H1 (cell line): Measurements from ENCODE around the gene MDFIC. TPM values are rescaled to one million over a fixed set of nuclear protein-coding genes. Genes with fewer than 3 reads are reported as not detected.

ENCODE experiments used
- CTCF ChIA-PET: fragments of 300-600 bp; sonication (Branson Sonifier 250); formaldehyde crosslinking; loops from one replicate; lab custom pipeline; 2021; ENCODE audit not compliant: partially characterized antibody; lab: Charles Lee
- POLR2A ChIA-PET: fragments of 300-600 bp; sonication (Branson Sonifier 250); formaldehyde crosslinking; loops from one replicate; lab custom pipeline; 2021; ENCODE audit warnings: inconsistent platforms; ENCODE audit not compliant: partially characterized antibody; lab: Charles Lee
- DNase-seq, 2 experiments: peaks; one replicate each; pipeline versions ENCODE4 v3.0.0 to v3.0.0-alpha.2; 2010 to 2022; ENCODE audit warnings: low spot score in 2 of 2, low read depth in 1 of 2, mixed read lengths in 1 of 2
- FAIRE-seq: peaks from 2 replicates; lab custom pipeline; 2011; peaks lifted over from hg19 to GRCh38; lab: Jason Lieb, UNC
- H2AFZ ChIP-seq: 2 replicates; pipeline ENCODE4 v1.8.1; 2012; ENCODE audit warnings: low read length, inconsistent platforms
- H2AK5ac ChIP-seq: 2 replicates; pipeline ENCODE4 v1.6.1; 2013; ENCODE audit warnings: low read depth, low read length
- H2BK120ac ChIP-seq: replicated peaks from 2 replicates; pipeline ENCODE3; 2013; ENCODE audit warnings: low read depth, low read length, inconsistent platforms
- H2BK12ac ChIP-seq: 2 replicates; pipeline ENCODE4 v1.6.1; 2013; ENCODE audit warnings: low read depth, low read length
- H2BK15ac ChIP-seq: 2 replicates; pipeline ENCODE4 v1.6.1; 2013; ENCODE audit warnings: low read length
- H2BK20ac ChIP-seq: 2 replicates; pipeline ENCODE4 v1.6.1; 2013; ENCODE audit warnings: low read length
- H2BK5ac ChIP-seq: 2 replicates; pipeline ENCODE4 v1.6.1; 2013; ENCODE audit warnings: low read depth, low read length
- H3K14ac ChIP-seq: 2 replicates; pipeline ENCODE4 v1.6.1; 2013; ENCODE audit warnings: inconsistent platforms; ENCODE audit not compliant: insufficient read length
- H3K18ac ChIP-seq: 2 replicates; pipeline ENCODE4 v1.6.1; 2013; ENCODE audit warnings: low read length; ENCODE audit errors: extremely low read depth
- H3K23ac ChIP-seq: 2 replicates; pipeline ENCODE4 v1.6.1; 2013; ENCODE audit warnings: inconsistent platforms; ENCODE audit not compliant: insufficient read length
- H3K23me2 ChIP-seq: 2 replicates; pipeline ENCODE4 v1.6.1; 2013; ENCODE audit warnings: low read depth, low read length
- H3K27ac ChIP-seq: 2 replicates; pipeline ENCODE4 v1.6.1; 2011; ENCODE audit warnings: low read depth, low read length, inconsistent platforms
- H3K27me3 ChIP-seq, 4 experiments: replicated peaks in 1 of 4; 1 replicate in 1 of 4; 2 replicates in 3 of 4; pipeline versions ENCODE4 v1.6.1 to v1.8.1; 2011 to 2013; ENCODE audit warnings: low read length in 3 of 4, mild to moderate bottlenecking in 3 of 4, inconsistent platforms in 2 of 4, mixed read lengths in 2 of 4, moderate library complexity in 1 of 4; ENCODE audit not compliant: control insufficient read depth in 3 of 4, insufficient read depth in 3 of 4; ENCODE audit errors: extremely low read depth in 1 of 4
- H3K36me3 ChIP-seq, 4 experiments: 2 replicates each; pipeline versions ENCODE4 v1.6.1 to v1.8.1; 2011 to 2013; ENCODE audit warnings: mild to moderate bottlenecking in 4 of 4, low read length in 3 of 4, moderate library complexity in 2 of 4, control low read depth in 1 of 4, inconsistent platforms in 1 of 4; ENCODE audit not compliant: insufficient read depth in 4 of 4, control insufficient read depth in 2 of 4
- H3K4ac ChIP-seq: replicated peaks from 2 replicates; pipeline ENCODE3; 2013; ENCODE audit warnings: low read length, low read depth, mixed read lengths, inconsistent platforms; ENCODE audit not compliant: insufficient read length
- H3K4me1 ChIP-seq, 4 experiments: replicated peaks in 1 of 4; 1 replicate in 1 of 4; 2 replicates in 3 of 4; pipeline versions ENCODE4 v1.6.1 to v1.8.1; 2011 to 2013; ENCODE audit warnings: low read length in 3 of 4, inconsistent platforms in 2 of 4, mixed read lengths in 1 of 4; ENCODE audit not compliant: insufficient read depth in 4 of 4, control insufficient read depth in 3 of 4
- H3K4me2 ChIP-seq, 2 experiments: 2 replicates each; pipeline versions ENCODE4 v1.6.1 to v1.8.1; 2011 to 2013; ENCODE audit warnings: low read depth in 2 of 2, low read length in 2 of 2, control low read depth in 1 of 2, inconsistent platforms in 1 of 2, mild to moderate bottlenecking in 1 of 2; ENCODE audit not compliant: insufficient read depth in 1 of 2
- H3K4me3 ChIP-seq, 4 experiments: fragments of 200-600, 300-600 bp in 1 of 4; sonication (generic), shearing (Covaris generic), sonication (Bioruptor Twin) in 1 of 4; 2 replicates each; pipeline versions ENCODE4 v1.5.1 to v1.8.1; 2011 to 2016; ENCODE audit warnings: low read length in 4 of 4, low read depth in 3 of 4, control low read depth in 2 of 4, inconsistent platforms in 2 of 4, mild to moderate bottlenecking in 2 of 4, mixed read lengths in 1 of 4, moderate library complexity in 1 of 4; ENCODE audit not compliant: insufficient read depth in 2 of 4; ENCODE audit errors: extremely low read depth in 1 of 4
- H3K56ac ChIP-seq: replicated peaks from 2 replicates; pipeline ENCODE3; 2013; ENCODE audit warnings: low read depth, mild to moderate bottlenecking, mixed read lengths, low read length, inconsistent platforms; ENCODE audit not compliant: insufficient read length
- H3K79me1 ChIP-seq: 2 replicates; pipeline ENCODE4 v1.6.1; 2013; ENCODE audit warnings: low read depth, low read length, control low read depth
- H3K79me2 ChIP-seq, 2 experiments: 2 replicates each; pipeline versions ENCODE4 v1.6.1 to v1.8.1; 2012 to 2013; ENCODE audit warnings: low read length in 2 of 2, mild to moderate bottlenecking in 2 of 2, inconsistent platforms in 1 of 2; ENCODE audit not compliant: insufficient read depth in 2 of 2, control insufficient read depth in 1 of 2
- H3K9ac ChIP-seq, 4 experiments: replicated peaks in 1 of 4; 1 replicate in 1 of 4; 2 replicates in 3 of 4; pipeline versions ENCODE4 v1.6.1 to v1.8.1; 2011 to 2013; ENCODE audit warnings: low read depth in 3 of 4, low read length in 3 of 4, control low read depth in 2 of 4, mild to moderate bottlenecking in 2 of 4, moderate library complexity in 2 of 4, inconsistent platforms in 1 of 4; ENCODE audit errors: extremely low read depth in 1 of 4
- H3K9me3 ChIP-seq, 2 experiments: 2 replicates each; pipeline versions ENCODE4 v1.6.1 to v1.8.1; 2012 to 2013; ENCODE audit warnings: mild to moderate bottlenecking in 2 of 2, moderate library complexity in 2 of 2, control low read depth in 1 of 2, inconsistent platforms in 1 of 2, low read depth in 1 of 2, low read length in 1 of 2, mixed read lengths in 1 of 2; ENCODE audit not compliant: insufficient read depth in 2 of 2
- H4K20me1 ChIP-seq, 2 experiments: replicated peaks in 1 of 2; 2 replicates each; pipeline versions ENCODE3 to v1.8.1; 2011 to 2013; ENCODE audit warnings: inconsistent platforms in 2 of 2, low read length in 2 of 2, mild to moderate bottlenecking in 1 of 2; ENCODE audit not compliant: insufficient read depth in 2 of 2, control insufficient read depth in 1 of 2
- H4K5ac ChIP-seq: 2 replicates; pipeline ENCODE4 v1.6.1; 2013; ENCODE audit warnings: low read length, low read depth, mixed read lengths, inconsistent platforms; ENCODE audit not compliant: insufficient read length
- H4K8ac ChIP-seq: 2 replicates; pipeline ENCODE4 v1.8.0; 2013; ENCODE audit warnings: mild to moderate bottlenecking, moderate library complexity, low read length, inconsistent platforms; ENCODE audit not compliant: insufficient read depth; ENCODE audit errors: extremely low read depth
- H4K91ac ChIP-seq: replicated peaks from 2 replicates; pipeline ENCODE3; 2013; ENCODE audit warnings: low read length, mixed read lengths, inconsistent platforms; ENCODE audit not compliant: insufficient read length
- ATF2 ChIP-seq: IDR thresholded peaks from 2 replicates; pipeline ENCODE4 v1.6.1; 2012; ENCODE audit warnings: low read length, inconsistent platforms
- CTBP2 ChIP-seq: IDR thresholded peaks from 2 replicates; pipeline ENCODE4 v1.7.0; 2011; ENCODE audit warnings: borderline replicate concordance, mild to moderate bottlenecking, moderate library complexity, mixed read lengths, low read length; ENCODE audit not compliant: insufficient read depth, insufficient read length
- HDAC2 ChIP-seq, 2 experiments: fragments of 300-600 bp in 1 of 2; sonication (generic) in 1 of 2; IDR thresholded peaks; 2 replicates each; pipeline ENCODE4 v1.6.1; 2011 to 2012; ENCODE audit warnings: low read depth in 2 of 2, low read length in 2 of 2, mild to moderate bottlenecking in 2 of 2, moderate library complexity in 2 of 2, borderline replicate concordance in 1 of 2, inconsistent platforms in 1 of 2
- KDM4A ChIP-seq: IDR thresholded peaks from one replicate; pipeline ENCODE4 v1.7.1; 2012; ENCODE audit warnings: low read depth, mild to moderate bottlenecking, moderate library complexity, low read length, inconsistent platforms; ENCODE audit not compliant: severe bottlenecking
- MAFK ChIP-seq: IDR thresholded peaks from 2 replicates; pipeline ENCODE4 v1.6.1; 2012; ENCODE audit warnings: low read depth, mild to moderate bottlenecking, improper control_type of control experiment, low read length
- RAD21 ChIP-seq, 2 experiments: IDR thresholded peaks in 1 of 2; conservative IDR thresholded peaks in 1 of 2; 2 replicates each; pipeline ENCODE4 v1.6.1; 2011; ENCODE audit warnings: low read depth in 2 of 2, low read length in 2 of 2, improper control_type of control experiment in 1 of 2, inconsistent platforms in 1 of 2, mild to moderate bottlenecking in 1 of 2, moderate library complexity in 1 of 2
- SP2 ChIP-seq: IDR thresholded peaks from 2 replicates; pipeline ENCODE4 v1.6.1; 2012; ENCODE audit warnings: mild to moderate bottlenecking, low read length, inconsistent platforms
- TBP ChIP-seq: IDR thresholded peaks from 2 replicates; pipeline ENCODE4 v1.6.1; 2011; ENCODE audit warnings: low read depth, low read length, improper control_type of control experiment
- WGBS, 2 experiments: shearing (Covaris generic) in 1 of 2; methylation state at CpG; one replicate each; pipeline versions ENCODE4 v1.1.6 to v1.1.7; 2013 to 2015; ENCODE audit warnings: low lambda C conversion rate in 2 of 2, mixed read lengths in 2 of 2, inconsistent platforms in 1 of 2, low coverage in 1 of 2, missing lambda C conversion rate in 1 of 2; ENCODE audit not compliant: insufficient replicate concordance in 2 of 2, insufficient coverage in 1 of 2, insufficient read length in 1 of 2; ENCODE audit errors: extremely low coverage in 1 of 2, missing lambda C conversion rate in 1 of 2; 5-methylcytosine and 5-hydroxymethylcytosine counted together
- polyA plus RNA-seq, 7 experiments: library from polyadenylated mRNA; depleted of rRNA in 3 of 7; stranded (reverse) in 5 of 7; unstranded in 2 of 7; fragments of >200 nt in 5 of 7; fragments of 200-250 nt in 2 of 7; gene quantifications; 1 replicate in 5 of 7; 2 replicates in 1 of 7; 4 replicates in 1 of 7; pipeline versions ENCODE4 v1.2.1 to v1.2.3, GENCODE V29; 2011 to 2013; ENCODE audit warnings: missing spikeins in 2 of 7, mixed read lengths in 2 of 7
- total RNA-seq: library from RNA; stranded (reverse); fragmentation: NEBNext Ultra II Directional; extraction: Animal tissue kit (Norgen Biotek cat#: 25700); gene quantifications from 2 replicates; pipeline ENCODE4 v1.2.1, GENCODE V29; 2021
- TF ChIP-seq, protein P1 (sequence below), 3 experiments: IDR thresholded peaks; 1 replicate in 2 of 3; 2 replicates in 1 of 3; pipeline versions ENCODE4 v1.5.1 to v1.6.1; 2011; ENCODE audit warnings: low read length in 3 of 3, mild to moderate bottlenecking in 3 of 3, inconsistent platforms in 2 of 3, low read depth in 1 of 3, moderate library complexity in 1 of 3; ENCODE audit not compliant: insufficient read depth in 1 of 3; ENCODE audit errors: control extremely low read depth in 1 of 3

Gene MDFIC
- total and polyA plus RNA-seq, 2 of the 8 experiments (the other 6 are each of a cell fraction or from before 2014, with no cell fraction given) = 2.3 to 11.4 TPM

DNA sequence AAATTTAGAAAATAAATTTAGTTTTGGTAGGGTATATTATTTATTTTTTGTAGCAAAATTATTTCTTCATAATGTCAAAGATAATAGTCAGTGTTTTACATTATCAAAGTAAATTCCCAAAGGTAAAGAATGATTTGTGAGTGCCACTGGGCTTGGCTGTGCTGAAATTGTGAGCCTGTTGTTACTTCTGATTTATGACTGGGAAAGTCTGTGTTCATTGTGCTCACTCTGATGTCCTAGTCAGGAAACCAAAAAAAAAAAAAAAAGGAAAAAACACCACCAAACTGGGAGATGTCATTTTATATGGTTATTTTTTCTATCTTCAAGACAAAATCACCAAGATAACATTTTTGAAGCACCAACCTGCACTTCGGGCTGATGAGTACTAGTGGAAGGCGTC, 44.3 kb downstream of the MDFIC start:
- H3K9me3 ChIP-seq = no peaks in the 10 kb centered on the region
- no peak overlapping the region for H3K4me2 ChIP-seq
- no peaks in the 10 kb centered on the region for H4K20me1 ChIP-seq
- H3K4me1 ChIP-seq = no peaks in the 10 kb centered on the region
- no peak overlapping the region for H3K18ac ChIP-seq
- no peak overlapping the region for H3K27ac ChIP-seq
- no peak overlapping the region for H2BK12ac ChIP-seq
- H4K8ac ChIP-seq = no peak overlapping the region
- no peak overlapping the region for H2BK5ac ChIP-seq
- no peaks in the 10 kb centered on the region for H3K36me3 ChIP-seq
- no peak overlapping the region for H3K4me3 ChIP-seq
- WGBS, 2 experiments = 100% methylated on average over 2 of the region's 2 CpGs; no CpG with 5 or more reads in 1 of the 2 experiments
- POLR2A ChIA-PET = no interaction called here
- no peak overlapping the region for H3K9ac ChIP-seq
- no peaks in the 10 kb centered on the region for H3K79me1 ChIP-seq
- no peak overlapping the region for H2BK120ac ChIP-seq
- H3K4ac ChIP-seq = no peak overlapping the region
- H4K91ac ChIP-seq = no peak overlapping the region
- H3K23me2 ChIP-seq = no peaks in the 10 kb centered on the region; the same call in 1 of the 2 replicates
- no peaks in the 10 kb centered on the region for H3K79me2 ChIP-seq
- no peak overlapping the region for H3K23ac ChIP-seq
- no peak overlapping the region for H2BK20ac ChIP-seq
- no peak for DNase-seq
- no peaks in the 10 kb centered on the region for H3K27me3 ChIP-seq
- CTCF ChIA-PET = no interaction called here
- H2BK15ac ChIP-seq = no peak overlapping the region
- H3K14ac ChIP-seq = no peak overlapping the region
- H4K5ac ChIP-seq = no peak overlapping the region
- no peak for FAIRE-seq
- no peak overlapping the region for H2AFZ ChIP-seq
- H3K56ac ChIP-seq = no peak overlapping the region
- no peak overlapping the region for H2AK5ac ChIP-seq
- TF ChIP-seq ATF2 = no peak
- TF ChIP-seq, protein P1, sequence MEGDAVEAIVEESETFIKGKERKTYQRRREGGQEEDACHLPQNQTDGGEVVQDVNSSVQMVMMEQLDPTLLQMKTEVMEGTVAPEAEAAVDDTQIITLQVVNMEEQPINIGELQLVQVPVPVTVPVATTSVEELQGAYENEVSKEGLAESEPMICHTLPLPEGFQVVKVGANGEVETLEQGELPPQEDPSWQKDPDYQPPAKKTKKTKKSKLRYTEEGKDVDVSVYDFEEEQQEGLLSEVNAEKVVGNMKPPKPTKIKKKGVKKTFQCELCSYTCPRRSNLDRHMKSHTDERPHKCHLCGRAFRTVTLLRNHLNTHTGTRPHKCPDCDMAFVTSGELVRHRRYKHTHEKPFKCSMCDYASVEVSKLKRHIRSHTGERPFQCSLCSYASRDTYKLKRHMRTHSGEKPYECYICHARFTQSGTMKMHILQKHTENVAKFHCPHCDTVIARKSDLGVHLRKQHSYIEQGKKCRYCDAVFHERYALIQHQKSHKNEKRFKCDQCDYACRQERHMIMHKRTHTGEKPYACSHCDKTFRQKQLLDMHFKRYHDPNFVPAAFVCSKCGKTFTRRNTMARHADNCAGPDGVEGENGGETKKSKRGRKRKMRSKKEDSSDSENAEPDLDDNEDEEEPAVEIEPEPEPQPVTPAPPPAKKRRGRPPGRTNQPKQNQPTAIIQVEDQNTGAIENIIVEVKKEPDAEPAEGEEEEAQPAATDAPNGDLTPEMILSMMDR (IDR thresholded peaks at IDR 0.05; ENCODE audit: control extremely low read depth in 1 of 3, insufficient read depth in 1 of 3, low read depth in 1 of 3, low read length in 3 of 3) = no peak
- no peak for TF ChIP-seq HDAC2 (IDR thresholded peaks at IDR 0.05; ENCODE audit: borderline replicate concordance in 1 of 2, low read depth in 2 of 2, low read length in 2 of 2)
- TF ChIP-seq MAFK = no peak
- TF ChIP-seq TBP = no peak
- TF ChIP-seq CTBP2 = no peak
- TF ChIP-seq KDM4A = no peak
- no peak for TF ChIP-seq RAD21 (IDR thresholded peaks at IDR 0.05 in 1 of 2, conservative IDR thresholded peaks at IDR 0.05 in 1 of 2; ENCODE audit: low read depth in 2 of 2, low read length in 2 of 2)
- TF ChIP-seq SP2 = no peak
